Glutamatergic neuron (in vitro differentiated cells): ENCODE results near the gene PRKCH. TPM values are rescaled to one million over a fixed set of nuclear protein-coding genes. Genes with fewer than 3 reads are reported as not detected.

Experiments used
- DNase-seq: peaks from one replicate; pipeline ENCODE4 v3.0.0; 2022
- H3K27ac Mint-ChIP-seq: one replicate; pipeline ENCODE4 v1.8.0; 2020; ENCODE audit warnings: mild to moderate bottlenecking, mixed read lengths, inconsistent platforms; ENCODE audit not compliant: unreplicated experiment
- H3K27me3 Mint-ChIP-seq: one replicate; pipeline ENCODE4 v1.8.0; 2020; ENCODE audit warnings: mild to moderate bottlenecking, moderate library complexity, mixed read lengths, inconsistent platforms; ENCODE audit not compliant: unreplicated experiment
- H3K36me3 Mint-ChIP-seq: one replicate; pipeline ENCODE4 v1.8.0; 2020; ENCODE audit warnings: mild to moderate bottlenecking, mixed read lengths, inconsistent platforms; ENCODE audit not compliant: unreplicated experiment
- H3K4me1 Mint-ChIP-seq: one replicate; pipeline ENCODE4 v1.8.0; 2020; ENCODE audit warnings: mild to moderate bottlenecking, low read depth, mixed read lengths, inconsistent platforms; ENCODE audit not compliant: unreplicated experiment
- H3K4me3 Mint-ChIP-seq: one replicate; pipeline ENCODE4 v1.8.0; 2020; ENCODE audit warnings: mild to moderate bottlenecking, mixed read lengths, inconsistent platforms; ENCODE audit not compliant: unreplicated experiment
- H3K9me3 Mint-ChIP-seq: one replicate; pipeline ENCODE4 v1.8.0; 2020; ENCODE audit warnings: mild to moderate bottlenecking, moderate library complexity, mixed read lengths, inconsistent platforms; ENCODE audit not compliant: unreplicated experiment
- total RNA-seq: library from RNA; stranded (reverse); fragmentation: NEBNext Ultra II Directional; extraction: Animal tissue kit (Norgen Biotek cat#: 25700); gene quantifications from one replicate; pipeline ENCODE4 v1.2.1, GENCODE V29; 2021; ENCODE audit not compliant: unreplicated experiment
- TF ChIP-seq, protein P1 (sequence below): fragments of 200-600 bp; sonication (generic); IDR thresholded peaks from one replicate; pipeline ENCODE4 v1.5.0; 2021; ENCODE audit not compliant: partially characterized antibody, unreplicated experiment

PRKCH gene
- total RNA-seq, 1 donor from 2014 or later = 0.54 TPM

DNA sequence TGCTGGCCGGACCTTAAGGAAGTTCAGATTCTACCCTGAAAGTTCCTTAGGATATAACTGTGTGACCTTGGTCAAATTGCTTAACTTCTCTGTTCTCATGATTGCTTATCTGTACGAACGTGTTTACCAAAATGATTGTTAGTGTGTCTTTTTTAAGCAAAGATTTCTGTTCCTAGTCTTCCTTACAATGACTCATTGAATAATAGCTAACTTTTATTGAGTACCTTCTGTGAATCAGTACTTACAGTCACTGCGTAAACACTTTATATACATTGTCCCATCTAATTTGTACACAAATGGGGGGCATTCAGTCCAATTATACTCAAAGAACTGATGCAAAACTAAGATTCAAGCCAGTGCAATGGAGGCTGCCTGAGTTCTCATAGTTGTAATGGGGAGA, 36.0 kb upstream of the PRKCH start:
- H3K27ac Mint-ChIP-seq = no peak overlapping the region
- H3K9me3 Mint-ChIP-seq = no peaks in the 10 kb centered on the region
- H3K36me3 Mint-ChIP-seq = no peaks in the 10 kb centered on the region
- TF ChIP-seq, protein P1, sequence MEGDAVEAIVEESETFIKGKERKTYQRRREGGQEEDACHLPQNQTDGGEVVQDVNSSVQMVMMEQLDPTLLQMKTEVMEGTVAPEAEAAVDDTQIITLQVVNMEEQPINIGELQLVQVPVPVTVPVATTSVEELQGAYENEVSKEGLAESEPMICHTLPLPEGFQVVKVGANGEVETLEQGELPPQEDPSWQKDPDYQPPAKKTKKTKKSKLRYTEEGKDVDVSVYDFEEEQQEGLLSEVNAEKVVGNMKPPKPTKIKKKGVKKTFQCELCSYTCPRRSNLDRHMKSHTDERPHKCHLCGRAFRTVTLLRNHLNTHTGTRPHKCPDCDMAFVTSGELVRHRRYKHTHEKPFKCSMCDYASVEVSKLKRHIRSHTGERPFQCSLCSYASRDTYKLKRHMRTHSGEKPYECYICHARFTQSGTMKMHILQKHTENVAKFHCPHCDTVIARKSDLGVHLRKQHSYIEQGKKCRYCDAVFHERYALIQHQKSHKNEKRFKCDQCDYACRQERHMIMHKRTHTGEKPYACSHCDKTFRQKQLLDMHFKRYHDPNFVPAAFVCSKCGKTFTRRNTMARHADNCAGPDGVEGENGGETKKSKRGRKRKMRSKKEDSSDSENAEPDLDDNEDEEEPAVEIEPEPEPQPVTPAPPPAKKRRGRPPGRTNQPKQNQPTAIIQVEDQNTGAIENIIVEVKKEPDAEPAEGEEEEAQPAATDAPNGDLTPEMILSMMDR = no peak
- no peak overlapping the region for H3K4me3 Mint-ChIP-seq
- no peak for DNase-seq
- peaks cover 8% of the 10 kb centered on the region for H3K27me3 Mint-ChIP-seq
- H3K4me1 Mint-ChIP-seq = no peaks in the 10 kb centered on the region

DNA sequence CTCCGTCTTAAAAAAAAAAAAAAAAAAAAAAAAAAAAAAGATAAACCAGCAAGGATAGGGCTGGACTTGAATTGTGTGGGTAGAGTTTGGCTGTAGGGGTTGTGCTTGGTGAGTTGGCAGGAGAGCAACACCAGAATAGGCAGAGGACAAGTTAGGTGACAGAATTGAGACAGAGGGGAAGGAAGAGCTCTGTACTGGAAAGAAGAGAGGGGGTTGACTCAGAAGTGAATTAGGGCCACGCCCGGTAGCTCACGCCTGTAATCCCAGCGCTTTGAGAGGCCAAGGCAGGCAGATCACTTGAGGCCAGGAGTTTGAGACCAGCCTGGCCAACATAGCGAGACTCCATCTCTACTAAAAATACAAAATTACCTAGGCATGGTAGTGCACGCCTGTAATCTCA, 34.2 kb upstream of the PRKCH start:
- H3K4me1 Mint-ChIP-seq = peaks cover 4% of the 10 kb centered on the region
- no peak for DNase-seq
- TF ChIP-seq, protein P1 = no peak

DNA sequence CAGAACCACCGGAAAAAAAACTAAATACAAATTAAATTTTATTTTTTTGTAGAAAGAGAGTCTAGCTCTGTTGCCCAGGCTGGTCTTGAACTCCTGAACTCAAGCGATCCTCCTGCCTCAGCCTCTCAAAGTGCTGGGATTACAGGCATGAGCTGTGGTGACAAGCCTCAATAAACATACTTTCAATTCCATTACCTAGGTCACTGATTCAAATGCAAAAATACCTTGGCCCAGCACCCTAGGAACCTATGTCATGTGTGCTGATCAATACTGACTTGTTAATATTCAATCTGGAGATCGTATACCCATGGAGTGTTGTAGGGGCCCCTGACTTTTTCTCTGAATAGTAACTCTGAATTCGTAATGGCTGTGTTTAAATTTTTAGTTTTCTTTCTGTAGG, 33.2 kb upstream of the PRKCH start:
- no peaks in the 10 kb centered on the region for H3K9me3 Mint-ChIP-seq
- H3K27me3 Mint-ChIP-seq = peaks cover 4% of the 10 kb centered on the region
- H3K36me3 Mint-ChIP-seq = no peaks in the 10 kb centered on the region
- TF ChIP-seq, protein P1 = no peak
- H3K27ac Mint-ChIP-seq = no peak overlapping the region
- DNase-seq = no peak
- peaks cover 4% of the 10 kb centered on the region for H3K4me1 Mint-ChIP-seq
- H3K4me3 Mint-ChIP-seq = no peak overlapping the region

More for the DNA sequence above, 34.2 kb upstream of the PRKCH start:
- H3K36me3 Mint-ChIP-seq = no peaks in the 10 kb centered on the region
- H3K27me3 Mint-ChIP-seq = peaks cover 4% of the 10 kb centered on the region
- no peaks in the 10 kb centered on the region for H3K9me3 Mint-ChIP-seq
- H3K27ac Mint-ChIP-seq = no peak overlapping the region
- H3K4me3 Mint-ChIP-seq = no peak overlapping the region

DNA sequence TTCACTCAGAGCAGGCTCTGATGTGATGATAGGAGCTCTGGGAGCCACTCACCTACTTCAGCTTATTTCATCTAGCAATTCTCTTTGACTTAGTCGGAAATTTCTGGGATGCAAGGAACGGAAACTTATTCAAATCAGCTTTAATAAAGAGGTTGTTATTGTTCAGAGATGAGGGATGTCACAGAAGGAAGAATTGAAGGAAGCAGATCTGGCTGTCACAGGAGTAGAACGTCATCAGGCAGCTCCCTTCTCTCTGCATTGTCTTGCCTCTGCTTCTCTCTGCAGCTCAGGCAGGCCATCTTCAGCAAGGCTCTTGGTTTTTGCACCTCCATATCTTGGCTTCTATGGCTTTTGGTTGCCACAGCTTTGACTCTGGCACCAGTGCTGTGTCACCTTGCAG, 32.7 kb upstream of the PRKCH start:
- Mint-ChIP-seq H3K4me3 (no peak overlapping the region), H3K27me3 (peaks cover 4% of the 10 kb centered on the region), H3K9me3 (no peaks in the 10 kb centered on the region), H3K27ac (no peak overlapping the region), H3K36me3 (no peaks in the 10 kb centered on the region), H3K4me1 (peaks cover 4% of the 10 kb centered on the region)
- no peak for DNase-seq
- TF ChIP-seq, protein P1 = no peak

DNA sequence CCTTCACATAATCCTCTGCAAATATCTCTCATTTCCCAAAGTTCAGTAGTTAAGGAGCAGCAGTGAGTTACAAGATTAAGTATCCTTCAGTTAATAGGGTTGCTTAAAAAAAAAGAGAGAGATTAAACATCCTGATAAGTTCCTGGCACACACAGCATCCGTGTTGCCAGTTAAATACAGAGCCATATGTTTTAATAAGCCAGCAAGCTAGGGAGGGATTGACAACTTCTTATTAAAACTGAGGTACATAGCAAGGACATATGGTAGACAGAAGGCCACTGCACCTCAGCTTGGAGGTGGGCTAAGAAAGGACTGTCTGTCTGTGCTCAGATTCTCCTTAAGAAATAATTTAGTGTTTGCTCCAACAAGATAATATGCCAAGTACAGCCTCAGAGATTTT, 30.7 kb upstream of the PRKCH start:
- TF ChIP-seq, protein P1 = no peak
- no peak overlapping the region for H3K4me3 Mint-ChIP-seq
- H3K27ac Mint-ChIP-seq = no peak overlapping the region
- H3K9me3 Mint-ChIP-seq = no peaks in the 10 kb centered on the region
- H3K36me3 Mint-ChIP-seq = no peaks in the 10 kb centered on the region
- H3K27me3 Mint-ChIP-seq = peaks cover 4% of the 10 kb centered on the region
- H3K4me1 Mint-ChIP-seq = peaks cover 4% of the 10 kb centered on the region
- no peak for DNase-seq
